IMR-90 (cell line): Measurements from ENCODE around the gene CHRNA10.

Experiments used
- CHD1 ChIP-seq: IDR thresholded peaks from 2 replicates; pipeline ENCODE4 v1.6.1; 2012; ENCODE audit warnings: low read depth, low read length, improper control_type of control experiment
- CTCF ChIP-seq: conservative IDR thresholded peaks from 2 replicates; pipeline ENCODE4 v1.5.1; 2012; ENCODE audit warnings: mild to moderate bottlenecking, low read depth, low read length, improper control_type of control experiment

- TF ChIP-seq CTCF: no peak
- no peak for TF ChIP-seq CHD1
These were observed 43.9 kb downstream of the CHRNA10 start for GRCh38 chr11:3627291-3627690.
